ENCODE data around the gene SFI1.
"Not testable (repeated sequence)": the region's sequence is repeated elsewhere in the genome, so short reads cannot be mapped to it uniquely, and the experiment has no call there.

The SFI1 gene

GRCh38 chr22:31496007-31496734, at the start of gene SFI1:
Gene SFI1, plus strand, starts transcription at chr22:31496536. Its CDS starts 11,749 bp downstream, at chr22:31508285.
- DNase-seq = peak; percentile 64

GRCh38 chr22:31446767-31447166, 49.6 kb upstream of the SFI1 start:
- no peak for DNase-seq

- DNase-seq = no peak
Measured at GRCh38 chr22:31447337-31447736, 49.0 kb upstream of the SFI1 start.

GRCh38 chr22:31448382-31448781, 48.0 kb upstream of the SFI1 start:
- no peak for DNase-seq

GRCh38 chr22:31449506-31449905, 46.8 kb upstream of the SFI1 start:
- DNase-seq = no peak

GRCh38 chr22:31451709-31452571, 44.4 kb upstream of the SFI1 start:
- DNase-seq = peak; percentile 49

GRCh38 chr22:31461699-31462098, 34.6 kb upstream of the SFI1 start:
- no peak for DNase-seq

- DNase-seq = no peak
Measured at GRCh38 chr22:31465307-31465706, 31.0 kb upstream of the SFI1 start.

GRCh38 chr22:31474743-31475142, 21.6 kb upstream of the SFI1 start:
- peak; percentile 32 for DNase-seq

GRCh38 chr22:31475800-31476199, 20.5 kb upstream of the SFI1 start:
- DNase-seq = no peak

- DNase-seq = no peak
Measured at GRCh38 chr22:31477329-31477728, 19.0 kb upstream of the SFI1 start.

GRCh38 chr22:31481129-31481528, 15.2 kb upstream of the SFI1 start:
- no peak for DNase-seq

GRCh38 chr22:31482470-31482869, 13.9 kb upstream of the SFI1 start:
- not testable (repeated sequence) for DNase-seq

GRCh38 chr22:31486369-31486768, 10.0 kb upstream of the SFI1 start:
- not testable (repeated sequence) for DNase-seq

GRCh38 chr22:31486951-31487350, 9.4 kb upstream of the SFI1 start:
- no peak for DNase-seq

GRCh38 chr22:31488346-31488883, 7.9 kb upstream of the SFI1 start:
- DNase-seq = no peak

- no peak for DNase-seq
Measured at GRCh38 chr22:31488988-31489617, 7.2 kb upstream of the SFI1 start.

- DNase-seq = peak; percentile 56
Measured at GRCh38 chr22:31489632-31490495, 6.5 kb upstream of the SFI1 start, which contains the start of gene EIF4ENIF1. Gene EIF4ENIF1, minus strand, starts transcription at chr22:31489842. Its CDS starts 1,124 bp downstream, at chr22:31488718.

GRCh38 chr22:31490496-31490925, 5.8 kb upstream of the SFI1 start:
- peak; percentile 16 for DNase-seq

GRCh38 chr22:31491218-31491962, 4.9 kb upstream of the SFI1 start:
- DNase-seq = no peak

GRCh38 chr22:31492151-31492550, 4.2 kb upstream of the SFI1 start:
- no peak for DNase-seq

All from amniotic stem cell (primary cell).